A549 (cell line): ENCODE results near the gene IPO9. TPM values are rescaled to one million over a fixed set of nuclear protein-coding genes. Genes with fewer than 3 reads are reported as not detected.

ENCODE experiments used
- ATAC-seq, 2 experiments: fragments of 200-7000 bp in 1 of 2; fragments of >200 bp in 1 of 2; cut with Nextera tagmentation in 1 of 2; cut with Tn5 transposase in 1 of 2; 3 replicates each; pipeline versions ENCODE4 v1.8.0 to v1.9.1; 2018 to 2020; ENCODE audit warnings: mild to moderate bottlenecking in 1 of 2, moderate library complexity in 1 of 2
- CTCF ChIA-PET: fragments of 300-600 bp; sonication (Branson Sonifier 250); formaldehyde crosslinking; extraction: SDS; loops from one replicate; lab custom pipeline; 2021; ENCODE audit warnings: antibody characterized with exemption, inconsistent platforms; lab: Yijun Ruan, JAX
- POLR2A ChIA-PET: fragments of 350-600 bp; formaldehyde crosslinking; extraction: SDS; loops from one replicate; lab custom pipeline; 2021; ENCODE audit warnings: antibody characterized with exemption, inconsistent platforms; lab: Yijun Ruan, JAX
- DNase-seq, 2 experiments: peaks; one replicate each; pipeline versions ENCODE4 v3.0.0 to v3.0.0-alpha.2; 2011 to 2016; ENCODE audit warnings: low read depth in 1 of 2, low spot score in 1 of 2
- FAIRE-seq: peaks from 2 replicates; lab custom pipeline; 2011; peaks lifted over from hg19 to GRCh38; lab: Jason Lieb, UNC
- H3K27ac ChIP-seq, 2 experiments: fragments of >200 bp; sonication (Bioruptor Twin); formaldehyde crosslinking; 3 replicates each; pipeline ENCODE4 v1.5.1; 2016 to 2017
- H3K4me1 ChIP-seq: fragments of >200 bp; sonication (Bioruptor Twin); formaldehyde crosslinking; 3 replicates; pipeline ENCODE4 v1.6.1; 2016
- H3K4me2 ChIP-seq: fragments of >200 bp; sonication (Bioruptor Twin); formaldehyde crosslinking; 3 replicates; pipeline ENCODE4 v1.6.1; 2016
- H3K4me3 ChIP-seq: fragments of >200 bp; sonication (Bioruptor Twin); formaldehyde crosslinking; 3 replicates; pipeline ENCODE4 v1.5.1; 2016
- H3K9me3 ChIP-seq: fragments of >200 bp; sonication (Bioruptor Twin); formaldehyde crosslinking; 3 replicates; pipeline ENCODE4 v1.6.1; 2016
- CBX2 ChIP-seq: fragments of 200-600 bp; sonication (generic); IDR thresholded peaks from 2 replicates; pipeline ENCODE4 v1.6.1; 2016; ENCODE audit warnings: low read depth, mild to moderate bottlenecking, borderline replicate concordance
- GATA3 ChIP-seq: IDR thresholded peaks from 2 replicates; pipeline ENCODE4 v1.6.1; 2012; ENCODE audit warnings: borderline replicate concordance
- HOXB13 ChIP-seq: fragments of 250-450 bp; sonication (Bioruptor Pico); IDR thresholded peaks from 2 replicates; pipeline ENCODE4 v1.5.0; 2020; ENCODE audit warnings: low read depth, mild to moderate bottlenecking, moderate library complexity
- MAFK ChIP-seq: fragments of 450-650 bp; IDR thresholded peaks from 2 replicates; pipeline ENCODE4 v1.6.1; 2014; ENCODE audit not compliant: partially characterized antibody
- MYC ChIP-seq: IDR thresholded peaks from 2 replicates; pipeline ENCODE4 v1.6.1; 2012; ENCODE audit warnings: mild to moderate bottlenecking, inconsistent platforms, low read length, improper control_type of control experiment, borderline replicate concordance
- NFE2L2 ChIP-seq: fragments of 150-350 bp; conservative IDR thresholded peaks from 2 replicates; pipeline ENCODE4 v1.6.1; 2014; ENCODE audit warnings: low read length
- NPAS2 ChIP-seq: fragments of 250-450 bp; sonication (Bioruptor Pico); IDR thresholded peaks from 2 replicates; pipeline ENCODE4 v1.8.0; 2022; ENCODE audit warnings: mild to moderate bottlenecking, moderate library complexity, borderline replicate concordance
- POLR2A ChIP-seq: IDR thresholded peaks from 2 replicates; pipeline ENCODE4 v1.6.1; 2012; ENCODE audit warnings: mild to moderate bottlenecking, low read length
- POLR2AphosphoS2 ChIP-seq: conservative IDR thresholded peaks from 2 replicates; pipeline ENCODE4 v1.6.1; 2012; ENCODE audit warnings: low read length, improper control_type of control experiment, inconsistent platforms
- RFX5 ChIP-seq: fragments of 450-650 bp; IDR thresholded peaks from 2 replicates; pipeline ENCODE4 v1.7.1; 2014; ENCODE audit warnings: antibody characterized with exemption, mild to moderate bottlenecking, moderate library complexity
- RNF2 ChIP-seq: fragments of 200-600 bp; sonication (generic); IDR thresholded peaks from 2 replicates; pipeline ENCODE4 v1.6.1; 2016; ENCODE audit warnings: low read depth, mild to moderate bottlenecking, antibody characterized with exemption, moderate library complexity, borderline replicate concordance
- ZFP36 ChIP-seq: fragments of 450-650 bp; IDR thresholded peaks from 2 replicates; pipeline ENCODE4 v1.6.1; 2014; ENCODE audit warnings: borderline replicate concordance; ENCODE audit not compliant: partially characterized antibody
- WGBS: methylation state at CpG from one replicate; pipeline ENCODE4 v1.1.6; 2017; ENCODE audit errors: missing lambda C conversion rate; 5-methylcytosine and 5-hydroxymethylcytosine counted together
- polyA plus RNA-seq, 4 experiments: library from polyadenylated mRNA; depleted of rRNA in 3 of 4; stranded (reverse); fragments of >200 nt; fragmentation: RNase III in 1 of 4; extraction: RNeasy Plus Mini Kit Qiagen cat#74134 plus additional on column Dnase treatment in 1 of 4; gene quantifications; 2 replicates in 3 of 4; 3 replicates in 1 of 4; pipeline ENCODE4 v1.2.3, GENCODE V29; 2011 to 2017
- TF ChIP-seq, protein P1 (sequence below): fragments of >200 bp; sonication (Bioruptor Twin); formaldehyde crosslinking; IDR thresholded peaks from 2 replicates; pipeline ENCODE4 v1.6.1; 2016
- TF ChIP-seq, protein P2 (sequence below): fragments of 150-350 bp; IDR thresholded peaks from 2 replicates; pipeline ENCODE4 v1.6.1; 2014; ENCODE audit warnings: low read depth, mild to moderate bottlenecking, low read length
- TF ChIP-seq, protein P3 (sequence below): fragments of >200 bp; sonication (Bioruptor Twin); formaldehyde crosslinking; IDR thresholded peaks from 3 replicates; pipeline ENCODE4 v1.5.1; 2016
- TF ChIP-seq, protein P4 (sequence below): fragments of 200-600 bp; sonication (generic); IDR thresholded peaks from 2 replicates; pipeline ENCODE4 v1.6.1; 2016; ENCODE audit warnings: antibody characterized with exemption, mild to moderate bottlenecking, moderate library complexity
- TF ChIP-seq, protein P5 (sequence below): fragments of 450-650 bp; IDR thresholded peaks from 2 replicates; pipeline ENCODE4 v1.6.1; 2014; ENCODE audit warnings: antibody characterized with exemption

Gene IPO9
- polyA plus RNA-seq, 2 of the 4 experiments (the other 2 are of a cell fraction) = 40.1 to 77.5 TPM

DNA sequence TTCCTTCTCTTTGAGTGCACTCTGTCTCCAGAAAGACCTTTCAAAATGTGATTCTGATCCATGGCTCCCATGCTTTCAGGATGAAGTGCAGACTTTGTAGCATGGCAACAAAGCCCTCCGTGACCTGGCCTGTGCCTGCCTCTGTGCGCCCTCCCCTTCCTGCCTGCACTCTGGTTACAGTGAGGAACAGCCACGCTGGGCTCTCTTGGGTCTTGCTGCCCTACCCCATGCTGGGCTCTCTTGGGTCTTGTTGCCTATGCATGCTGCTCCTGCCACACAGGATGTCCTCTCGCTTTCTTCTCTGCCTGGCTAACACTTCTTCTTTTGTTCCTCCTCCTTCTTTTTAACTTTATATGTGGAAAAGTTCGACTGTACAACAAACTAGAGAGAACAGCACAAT lies 89.4 kb downstream of the IPO9 start:
- Histone ChIP-seq H3K4me1 (peaks cover 31% of the 10 kb centered on the region), H3K27ac (peak overlapping the region; percentile 73 to 82; a peak in 5 of 6 replicates), H3K4me2 (no peak overlapping the region), H3K4me3 (no peak overlapping the region), H3K9me3 (0 out of 3 replicates have a peak, but pooled peaks cover 4% of the 10 kb centered on the region)
- TF ChIP-seq, protein P1, sequence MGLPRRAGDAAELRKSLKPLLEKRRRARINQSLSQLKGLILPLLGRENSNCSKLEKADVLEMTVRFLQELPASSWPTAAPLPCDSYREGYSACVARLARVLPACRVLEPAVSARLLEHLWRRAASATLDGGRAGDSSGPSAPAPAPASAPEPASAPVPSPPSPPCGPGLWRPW = no peak
- TF ChIP-seq POLR2AphosphoS2 = no peak
- no peak for TF ChIP-seq POLR2A
- TF ChIP-seq, protein P2, sequence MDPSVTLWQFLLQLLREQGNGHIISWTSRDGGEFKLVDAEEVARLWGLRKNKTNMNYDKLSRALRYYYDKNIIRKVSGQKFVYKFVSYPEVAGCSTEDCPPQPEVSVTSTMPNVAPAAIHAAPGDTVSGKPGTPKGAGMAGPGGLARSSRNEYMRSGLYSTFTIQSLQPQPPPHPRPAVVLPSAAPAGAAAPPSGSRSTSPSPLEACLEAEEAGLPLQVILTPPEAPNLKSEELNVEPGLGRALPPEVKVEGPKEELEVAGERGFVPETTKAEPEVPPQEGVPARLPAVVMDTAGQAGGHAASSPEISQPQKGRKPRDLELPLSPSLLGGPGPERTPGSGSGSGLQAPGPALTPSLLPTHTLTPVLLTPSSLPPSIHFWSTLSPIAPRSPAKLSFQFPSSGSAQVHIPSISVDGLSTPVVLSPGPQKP = no peak
- TF ChIP-seq RNF2 = no peak
- TF ChIP-seq, protein P3, sequence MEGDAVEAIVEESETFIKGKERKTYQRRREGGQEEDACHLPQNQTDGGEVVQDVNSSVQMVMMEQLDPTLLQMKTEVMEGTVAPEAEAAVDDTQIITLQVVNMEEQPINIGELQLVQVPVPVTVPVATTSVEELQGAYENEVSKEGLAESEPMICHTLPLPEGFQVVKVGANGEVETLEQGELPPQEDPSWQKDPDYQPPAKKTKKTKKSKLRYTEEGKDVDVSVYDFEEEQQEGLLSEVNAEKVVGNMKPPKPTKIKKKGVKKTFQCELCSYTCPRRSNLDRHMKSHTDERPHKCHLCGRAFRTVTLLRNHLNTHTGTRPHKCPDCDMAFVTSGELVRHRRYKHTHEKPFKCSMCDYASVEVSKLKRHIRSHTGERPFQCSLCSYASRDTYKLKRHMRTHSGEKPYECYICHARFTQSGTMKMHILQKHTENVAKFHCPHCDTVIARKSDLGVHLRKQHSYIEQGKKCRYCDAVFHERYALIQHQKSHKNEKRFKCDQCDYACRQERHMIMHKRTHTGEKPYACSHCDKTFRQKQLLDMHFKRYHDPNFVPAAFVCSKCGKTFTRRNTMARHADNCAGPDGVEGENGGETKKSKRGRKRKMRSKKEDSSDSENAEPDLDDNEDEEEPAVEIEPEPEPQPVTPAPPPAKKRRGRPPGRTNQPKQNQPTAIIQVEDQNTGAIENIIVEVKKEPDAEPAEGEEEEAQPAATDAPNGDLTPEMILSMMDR = no peak
- TF ChIP-seq, protein P4, sequence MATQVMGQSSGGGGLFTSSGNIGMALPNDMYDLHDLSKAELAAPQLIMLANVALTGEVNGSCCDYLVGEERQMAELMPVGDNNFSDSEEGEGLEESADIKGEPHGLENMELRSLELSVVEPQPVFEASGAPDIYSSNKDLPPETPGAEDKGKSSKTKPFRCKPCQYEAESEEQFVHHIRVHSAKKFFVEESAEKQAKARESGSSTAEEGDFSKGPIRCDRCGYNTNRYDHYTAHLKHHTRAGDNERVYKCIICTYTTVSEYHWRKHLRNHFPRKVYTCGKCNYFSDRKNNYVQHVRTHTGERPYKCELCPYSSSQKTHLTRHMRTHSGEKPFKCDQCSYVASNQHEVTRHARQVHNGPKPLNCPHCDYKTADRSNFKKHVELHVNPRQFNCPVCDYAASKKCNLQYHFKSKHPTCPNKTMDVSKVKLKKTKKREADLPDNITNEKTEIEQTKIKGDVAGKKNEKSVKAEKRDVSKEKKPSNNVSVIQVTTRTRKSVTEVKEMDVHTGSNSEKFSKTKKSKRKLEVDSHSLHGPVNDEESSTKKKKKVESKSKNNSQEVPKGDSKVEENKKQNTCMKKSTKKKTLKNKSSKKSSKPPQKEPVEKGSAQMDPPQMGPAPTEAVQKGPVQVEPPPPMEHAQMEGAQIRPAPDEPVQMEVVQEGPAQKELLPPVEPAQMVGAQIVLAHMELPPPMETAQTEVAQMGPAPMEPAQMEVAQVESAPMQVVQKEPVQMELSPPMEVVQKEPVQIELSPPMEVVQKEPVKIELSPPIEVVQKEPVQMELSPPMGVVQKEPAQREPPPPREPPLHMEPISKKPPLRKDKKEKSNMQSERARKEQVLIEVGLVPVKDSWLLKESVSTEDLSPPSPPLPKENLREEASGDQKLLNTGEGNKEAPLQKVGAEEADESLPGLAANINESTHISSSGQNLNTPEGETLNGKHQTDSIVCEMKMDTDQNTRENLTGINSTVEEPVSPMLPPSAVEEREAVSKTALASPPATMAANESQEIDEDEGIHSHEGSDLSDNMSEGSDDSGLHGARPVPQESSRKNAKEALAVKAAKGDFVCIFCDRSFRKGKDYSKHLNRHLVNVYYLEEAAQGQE = no peak
- no peak for TF ChIP-seq NPAS2
- TF ChIP-seq GATA3 = no peak
- TF ChIP-seq RFX5 = no peak
- TF ChIP-seq MYC = no peak
- TF ChIP-seq, protein P5, sequence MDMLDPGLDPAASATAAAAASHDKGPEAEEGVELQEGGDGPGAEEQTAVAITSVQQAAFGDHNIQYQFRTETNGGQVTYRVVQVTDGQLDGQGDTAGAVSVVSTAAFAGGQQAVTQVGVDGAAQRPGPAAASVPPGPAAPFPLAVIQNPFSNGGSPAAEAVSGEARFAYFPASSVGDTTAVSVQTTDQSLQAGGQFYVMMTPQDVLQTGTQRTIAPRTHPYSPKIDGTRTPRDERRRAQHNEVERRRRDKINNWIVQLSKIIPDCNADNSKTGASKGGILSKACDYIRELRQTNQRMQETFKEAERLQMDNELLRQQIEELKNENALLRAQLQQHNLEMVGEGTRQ = no peak
- ChIA-PET POLR2A (interaction anchor here (1.3 kb wide), 1 partner anchor 37 kb away, joined by 7 read pairs; the partner anchor contains the start of gene TIMM17A), CTCF (interaction anchor here (0.7 to 20.2 kb wide), 3 partner anchors 9 to 27 kb away, joined by 4 to 303 read pairs (median 5); partner anchors contain the start of gene SHISA4)
- 86% methylated on average over 5 of the region's 5 CpGs for WGBS
- DNase-seq (no peak), ATAC-seq (no peak), FAIRE-seq (no peak)

DNA sequence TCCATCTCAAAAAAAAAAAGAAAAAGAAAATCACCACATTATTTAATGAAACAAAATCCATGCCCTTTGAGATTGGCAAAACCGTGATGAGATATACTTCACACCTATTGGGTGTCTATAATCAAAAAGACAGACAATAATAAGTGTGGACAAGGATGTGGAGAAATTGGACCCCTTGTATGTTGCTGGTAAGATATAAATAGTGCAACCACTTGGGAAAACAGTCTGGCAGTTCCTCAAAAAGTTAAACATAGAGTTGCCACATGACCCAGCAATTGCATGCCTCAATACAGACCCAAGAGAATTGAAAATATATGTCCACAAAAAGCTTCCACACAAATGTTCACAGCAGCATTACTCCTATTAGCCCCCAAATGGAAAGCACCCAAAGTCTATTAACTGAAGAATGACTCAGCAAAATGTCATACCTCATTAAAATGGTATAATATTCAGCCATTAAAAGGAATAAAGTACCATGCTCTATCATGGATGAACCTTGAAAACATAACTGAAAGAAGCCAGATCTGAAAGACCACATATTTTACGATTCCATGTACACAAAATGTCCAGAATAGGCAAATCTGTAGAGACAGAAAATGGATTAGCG lies 93.1 kb downstream of the IPO9 start:
- FAIRE-seq = no peak

More for the DNA sequence above, 93.1 kb downstream of the IPO9 start:
- ATAC-seq (no peak), DNase-seq (no peak)
- no peak overlapping the region for H3K4me2 ChIP-seq
- POLR2A ChIA-PET = no interaction called here
- H3K27ac ChIP-seq = peak overlapping the region; percentile 15 to 52; a peak in 4 of 6 replicates
- CTCF ChIA-PET = interaction anchor here (0.6 to 20.2 kb wide), 3 partner anchors 18 to 178 kb away, joined by 3 to 303 read pairs (median 3); partner anchors contain the start of gene SHISA4
- peaks cover 17% of the 10 kb centered on the region for H3K4me1 ChIP-seq
- 85% methylated on average over 3 of the region's 3 CpGs for WGBS
- peak; percentile 14 for TF ChIP-seq ZFP36
- peak; percentile 35; the same call in 1 of the 2 replicates for TF ChIP-seq HOXB13
- no peak for TF ChIP-seq GATA3
- TF ChIP-seq MAFK = peak; percentile 96
- TF ChIP-seq CBX2 = no peak
- peak; percentile 96 for TF ChIP-seq NFE2L2
- no peak overlapping the region for H3K4me3 ChIP-seq
- 0 out of 3 replicates have a peak, but pooled peaks cover 4% of the 10 kb centered on the region for H3K9me3 ChIP-seq
